ENCODE measurements around the gene SOX2. TPM values are rescaled to one million over a fixed set of nuclear protein-coding genes. Genes with fewer than 3 reads are reported as not detected.
A peak's percentile ranks its signal among the peaks of the same experiment; 100 is the strongest.

SOX2 gene
- total RNA-seq, 1 experiment from 2014 or later = 307 TPM

- Histone ChIP-seq H3K27me3 (ENCODE audit: insufficient read depth, low read length) (peaks cover 9% of the 10 kb centered on the region; the same call in 1 of the 2 replicates), H3K4me2 (ENCODE audit: insufficient read depth, insufficient read length, low read length) (no peak overlapping the region), H4K20me1 (ENCODE audit: control insufficient read depth, insufficient read depth, insufficient read length) (no peaks in the 10 kb centered on the region), H2BK12ac (ENCODE audit: insufficient read length, low read depth, low read length) (no peak overlapping the region), H4K91ac (ENCODE audit: insufficient read length, low read depth, low read length) (no peak overlapping the region), H3K56ac (ENCODE audit: insufficient read length, low read depth, low read length) (no peak overlapping the region), H3K27ac (ENCODE audit: insufficient read length, low read depth, low read length) (no peak overlapping the region), H3K14ac (ENCODE audit: insufficient read depth, low read length) (no peak overlapping the region), H3T11ph (ENCODE audit: low read length) (no peak overlapping the region), H2AFZ (ENCODE audit: low read length) (no peak overlapping the region), H2BK15ac (ENCODE audit: low read depth, low read length) (no peak overlapping the region), H3K23me2 (ENCODE audit: insufficient read length, low read depth, low read length, poor library complexity, severe bottlenecking) (peaks cover 20% of the 10 kb centered on the region), H3K23ac (ENCODE audit: insufficient read length, low read depth, low read length) (no peak overlapping the region), H4K8ac (replicated peaks; ENCODE audit: insufficient read length, low read depth, low read length) (no peak overlapping the region), H4K5ac (ENCODE audit: insufficient read length, low read depth, low read length) (no peak overlapping the region), H2BK5ac (ENCODE audit: insufficient read length, low read length) (no peak overlapping the region), H3K4ac (ENCODE audit: low read depth, low read length) (no peak overlapping the region), H3K18ac (ENCODE audit: insufficient read length, low read depth, low read length) (no peak overlapping the region), H3K9me3 (ENCODE audit: control insufficient read depth, low read depth, low read length) (no peaks in the 10 kb centered on the region), H3K79me1 (ENCODE audit: insufficient read depth, low read depth, low read length, poor library complexity, severe bottlenecking) (no peaks in the 10 kb centered on the region), H2BK20ac (ENCODE audit: low read depth, low read length, poor library complexity, severe bottlenecking) (no peak overlapping the region), H3K79me2 (ENCODE audit: insufficient read depth, low read length) (peaks cover 13% of the 10 kb centered on the region; the same call in 1 of the 2 replicates), H3K9ac (ENCODE audit: extremely low read depth, insufficient read length, low read length) (no peak overlapping the region), H3K4me1 (ENCODE audit: insufficient read depth, low read length) (peaks cover 20% of the 10 kb centered on the region), H2BK120ac (ENCODE audit: low read depth, low read length, poor library complexity, severe bottlenecking) (no peak overlapping the region), H2AK5ac (ENCODE audit: insufficient read length, low read length) (no peak overlapping the region)
- peaks cover 4 to 57% (median 54%) of the 10 kb centered on the region in 3 experiments; a peak in 5 of 7 replicates for H3K36me3 Mint-ChIP-seq (ENCODE audit: insufficient read depth in 1 of 3, low read depth in 3 of 3)
- H3K4me1 Mint-ChIP-seq = peaks cover 88 to 94% of the 10 kb centered on the region in 2 experiments
- H3K9me3 Mint-ChIP-seq = no peaks in the 10 kb centered on the region
- H3K4me3 Mint-ChIP-seq = peak overlapping the region in 1 of 2 experiments; percentile 43; a peak in 2 of 5 replicates
- no CpG with 5 or more reads among the region's 4 CpGs for WGBS (ENCODE audit: extremely low coverage, insufficient read length, low lambda C conversion rate)
- H3K27me3 Mint-ChIP-seq (ENCODE audit: low read depth) = peaks cover 2% of the 10 kb centered on the region
- peak overlapping the region in 2 of 3 experiments; percentile 72 to 89; a peak in 3 of 7 replicates for H3K27ac Mint-ChIP-seq
- TF ChIP-seq CTCF (conservative IDR thresholded peaks at IDR 0.05) = no peak
- no peak for DNase-seq
Observed at GRCh38 chr3:181721046-181721875, 9.5 kb downstream of the SOX2 start.

Data from H9 (cell line).